ENCODE results near the gene SGPP2. TPM values are rescaled to one million over a fixed set of nuclear protein-coding genes. Genes with fewer than 3 reads are reported as not detected.
A peak's percentile ranks its signal among the peaks of the same experiment; 100 is the strongest.

Gene SGPP2
- total RNA-seq, 1 experiment from 2014 or later = not detected

DNA sequence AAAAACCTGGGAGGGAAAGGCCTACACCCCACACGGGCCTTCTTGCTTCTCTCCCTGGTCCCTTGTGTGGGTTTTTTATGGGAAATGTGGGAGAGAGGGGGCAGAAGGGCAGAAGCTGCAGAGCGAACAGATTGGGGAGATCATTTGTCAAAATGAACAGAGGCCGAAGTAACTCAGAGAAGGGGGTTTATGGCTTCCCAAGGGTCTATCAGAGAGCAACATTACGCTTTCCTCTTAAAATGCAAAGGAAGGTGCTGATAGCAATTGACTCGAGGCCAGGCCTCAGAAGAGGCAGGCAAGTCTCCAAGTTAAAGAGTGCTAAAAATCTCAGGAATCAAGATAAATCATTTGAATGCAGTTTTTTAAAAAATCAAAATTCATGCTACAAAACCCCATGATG lies 101.5 kb downstream of the SGPP2 start:
- no peak for DNase-seq (ENCODE audit: low spot score)

DNA sequence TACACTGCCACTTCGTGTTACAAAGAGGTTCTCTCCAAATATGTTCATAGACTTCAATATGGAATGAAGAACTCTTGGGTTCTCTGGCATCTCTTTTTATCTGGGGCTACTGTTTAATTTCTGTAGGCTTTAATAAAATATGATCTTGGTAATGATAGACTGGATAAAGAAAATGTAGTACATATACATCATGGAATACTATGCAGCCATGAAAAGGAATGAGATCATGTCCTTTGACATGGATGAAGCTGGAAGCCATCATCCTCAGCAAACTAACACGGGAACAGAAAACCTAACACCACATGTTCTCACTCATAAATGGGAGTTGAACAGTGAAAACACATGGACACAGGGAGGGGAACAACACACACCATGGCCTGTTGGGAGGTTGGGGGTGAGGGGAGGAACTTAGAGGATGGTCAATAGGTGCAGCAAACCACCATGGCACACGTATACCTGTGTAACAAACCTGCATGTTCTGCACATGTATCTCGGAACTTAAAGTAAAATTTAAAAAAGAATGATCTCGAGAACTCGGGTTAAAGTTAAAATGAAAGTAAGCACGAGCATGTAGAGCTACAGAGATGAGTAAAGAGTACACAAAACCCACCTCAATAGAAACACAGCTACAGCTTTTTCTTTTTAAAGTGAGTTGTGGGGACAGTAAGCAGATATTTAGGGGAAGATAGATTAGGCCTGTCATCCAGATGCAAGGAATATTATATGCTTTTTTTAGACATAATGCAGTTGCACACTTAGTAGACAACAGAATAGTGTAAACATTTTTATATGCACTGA lies 102.3 kb downstream of the SGPP2 start:
- DNase-seq (ENCODE audit: low spot score) = no peak

DNA sequence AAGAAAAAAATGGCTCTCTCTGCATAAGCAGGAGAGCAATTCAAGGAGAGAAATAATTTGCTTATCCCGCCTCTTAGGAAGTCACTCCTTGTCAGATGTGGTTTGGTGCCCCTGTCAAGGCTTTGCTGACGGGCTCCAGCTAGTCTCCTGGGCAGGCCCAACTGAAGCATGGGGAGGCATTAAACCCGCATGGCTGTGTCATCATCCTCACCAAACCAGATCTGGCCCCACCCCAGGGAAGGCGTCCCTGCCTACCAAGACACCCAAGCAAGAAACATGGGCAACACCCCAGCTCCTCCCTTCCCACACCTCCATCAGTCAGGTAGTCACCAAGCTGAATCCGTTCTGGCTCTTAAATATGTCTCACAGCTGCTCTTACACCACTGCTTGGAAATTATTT lies 108.0 kb downstream of the SGPP2 start:
- DNase-seq (ENCODE audit: low spot score) = no peak

DNA sequence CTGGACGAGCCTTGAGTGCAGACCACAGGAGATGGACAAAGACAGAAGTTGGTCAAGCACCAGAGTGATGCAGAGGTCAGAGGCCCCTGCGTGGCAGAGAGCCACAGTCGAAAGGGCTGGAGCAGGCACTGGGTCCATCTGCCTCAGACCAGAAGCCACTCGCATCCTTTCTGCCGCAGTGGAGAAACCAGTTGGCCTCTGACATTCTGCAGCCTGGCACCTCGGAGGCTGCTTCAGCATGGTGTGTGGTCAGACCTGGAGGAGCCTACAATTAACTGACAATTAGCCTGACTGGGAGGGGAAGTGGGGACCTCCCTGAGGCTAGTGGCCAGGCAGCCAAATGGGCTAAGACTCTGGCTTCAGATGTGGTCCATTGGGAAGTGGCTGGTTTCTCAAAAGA lies 111.1 kb downstream of the SGPP2 start:
- DNase-seq (ENCODE audit: low spot score) = no peak

DNA sequence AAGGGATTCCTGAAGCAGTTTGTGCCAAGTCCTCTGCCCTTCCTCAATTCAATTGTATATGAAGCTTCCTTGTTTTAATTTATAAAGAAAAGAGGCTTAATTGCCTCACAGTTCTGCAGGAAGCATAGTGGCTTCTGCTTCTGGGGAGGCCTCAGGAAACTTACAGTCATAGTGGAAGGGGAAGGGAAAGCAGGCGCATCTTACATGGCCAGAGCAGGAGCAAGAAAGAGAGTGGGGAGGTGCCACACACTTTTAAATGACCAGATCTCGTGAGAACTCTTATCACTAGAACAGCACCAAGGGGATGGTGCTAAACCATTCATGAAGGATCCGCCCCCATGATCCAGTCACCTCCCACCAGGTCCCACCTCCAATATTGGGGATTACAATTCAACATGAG lies 114.2 kb downstream of the SGPP2 start:
- no peak for DNase-seq (ENCODE audit: low spot score)

DNA sequence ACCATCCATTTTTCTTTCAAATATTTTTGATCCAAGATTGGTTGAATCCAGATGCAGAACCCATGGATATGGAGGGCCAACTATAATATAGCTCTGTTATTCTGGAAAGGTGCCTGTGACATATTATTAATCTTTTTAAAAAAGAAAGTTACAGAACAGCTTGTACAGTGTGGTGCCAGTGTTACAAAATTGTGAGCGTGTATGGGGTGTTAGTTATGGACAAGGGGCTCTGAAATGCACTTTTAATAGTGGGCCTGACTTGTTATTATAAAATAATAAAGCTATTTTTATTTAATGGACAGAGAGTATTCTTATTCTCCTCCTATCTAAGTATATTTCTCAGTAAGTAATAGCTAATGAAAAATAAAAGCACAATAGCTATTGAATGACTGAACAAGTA lies 120.3 kb downstream of the SGPP2 start:
- no peak for DNase-seq (ENCODE audit: low spot score)

DNA sequence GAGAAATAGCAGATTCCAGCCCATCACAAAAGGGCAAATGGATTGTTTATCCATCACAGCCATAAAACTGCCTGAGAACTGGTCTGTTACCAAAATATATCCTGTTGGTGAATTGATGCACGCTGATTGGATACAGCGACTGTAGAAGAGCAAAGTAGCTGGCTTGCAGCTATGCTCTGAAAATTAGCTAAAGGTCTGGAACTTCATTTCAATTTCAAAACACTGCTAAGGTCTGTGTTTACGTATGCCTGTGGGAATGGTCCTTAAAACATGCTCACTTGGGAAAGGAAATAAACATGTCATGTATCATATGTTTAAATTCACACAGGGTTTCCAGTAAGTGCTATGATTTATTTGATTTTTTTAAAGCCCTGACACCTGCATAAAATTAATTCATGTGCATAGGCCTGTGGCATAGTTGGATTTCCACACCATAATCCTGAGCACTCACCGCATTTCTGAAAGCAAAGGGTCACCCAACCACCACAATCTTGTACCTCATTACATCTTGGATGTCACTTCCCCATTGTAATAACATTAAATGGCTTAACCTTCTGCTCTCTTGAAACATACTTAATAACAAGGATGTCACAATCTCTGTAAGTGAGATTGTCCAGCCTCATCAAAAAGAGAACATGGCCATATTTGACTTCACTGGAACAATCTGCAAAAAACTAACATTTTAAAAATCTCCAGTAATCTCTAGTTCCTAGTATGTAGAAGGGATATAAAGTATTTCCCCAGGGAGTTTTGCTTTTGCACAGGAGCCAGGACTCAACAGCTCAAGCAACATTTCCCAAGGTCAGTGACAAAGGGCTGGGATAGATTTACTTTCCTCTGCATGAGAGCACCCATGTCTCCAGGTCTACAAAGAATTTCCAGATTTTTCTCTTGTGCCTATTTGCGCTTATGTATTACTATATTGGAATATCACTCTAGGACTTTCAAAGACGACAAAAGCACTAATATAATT lies 121.8 kb downstream of the SGPP2 start:
- DNase-seq (ENCODE audit: low spot score) = no peak

DNA sequence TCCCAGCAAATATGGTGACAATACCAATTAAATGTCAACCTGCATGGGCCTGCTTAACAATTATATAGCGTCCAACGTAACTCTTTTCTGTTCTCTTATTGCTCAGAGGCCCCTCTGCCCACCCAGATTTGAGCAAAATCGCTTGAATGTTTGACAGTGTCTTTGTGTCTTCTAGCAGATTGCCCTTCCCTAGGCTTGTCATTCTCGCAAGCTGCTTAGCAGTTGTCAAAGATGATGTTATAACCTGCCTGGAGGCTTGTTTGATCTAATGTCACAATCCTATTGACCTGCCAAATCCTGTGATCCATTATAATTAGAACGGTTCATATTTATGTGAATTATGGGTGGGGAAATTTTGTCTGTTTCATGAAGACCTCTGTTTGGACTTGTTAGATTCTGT lies 122.7 kb downstream of the SGPP2 start:
- no peak for DNase-seq (ENCODE audit: low spot score)

DNA sequence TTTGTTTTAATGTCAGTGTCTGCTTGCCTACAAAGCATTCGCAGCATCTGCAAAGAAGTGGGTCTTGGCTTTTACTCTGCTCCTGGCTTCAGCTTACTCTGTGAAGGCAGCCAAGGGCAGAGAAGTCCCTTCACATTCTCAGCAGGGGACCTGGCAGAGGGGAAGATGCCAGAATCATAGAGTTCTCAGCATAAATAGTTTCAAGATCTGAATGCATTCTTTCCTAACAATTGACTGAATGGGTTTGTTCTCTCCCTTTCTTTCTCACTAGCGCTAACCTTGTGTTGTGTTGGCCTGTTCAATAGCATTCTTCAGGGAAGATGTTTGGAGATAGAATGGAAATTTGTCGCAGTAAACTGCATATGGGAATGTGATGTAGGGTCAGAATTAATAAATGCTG lies 124.6 kb downstream of the SGPP2 start:
- DNase-seq (ENCODE audit: low spot score) = no peak

DNA sequence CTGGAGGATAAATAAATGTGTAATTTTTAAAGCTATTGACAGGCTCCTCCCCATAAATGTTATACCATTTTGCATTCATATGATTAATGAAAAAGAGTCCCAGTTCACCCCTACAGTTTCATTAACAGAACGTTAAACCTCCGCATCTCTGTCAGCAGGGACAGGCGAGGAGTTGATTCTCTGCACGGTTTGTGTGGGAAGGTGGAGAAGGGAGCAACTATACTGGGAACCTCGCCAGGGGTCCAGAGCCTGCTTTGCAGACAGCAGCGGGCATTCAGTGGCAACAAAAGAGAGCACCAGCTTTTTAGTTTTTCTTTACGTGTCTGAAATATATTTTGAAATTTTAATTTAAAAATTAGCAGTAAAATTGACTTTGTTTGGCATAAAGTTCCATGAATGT lies 130.2 kb downstream of the SGPP2 start:
- no peak for DNase-seq (ENCODE audit: low spot score)

DNA sequence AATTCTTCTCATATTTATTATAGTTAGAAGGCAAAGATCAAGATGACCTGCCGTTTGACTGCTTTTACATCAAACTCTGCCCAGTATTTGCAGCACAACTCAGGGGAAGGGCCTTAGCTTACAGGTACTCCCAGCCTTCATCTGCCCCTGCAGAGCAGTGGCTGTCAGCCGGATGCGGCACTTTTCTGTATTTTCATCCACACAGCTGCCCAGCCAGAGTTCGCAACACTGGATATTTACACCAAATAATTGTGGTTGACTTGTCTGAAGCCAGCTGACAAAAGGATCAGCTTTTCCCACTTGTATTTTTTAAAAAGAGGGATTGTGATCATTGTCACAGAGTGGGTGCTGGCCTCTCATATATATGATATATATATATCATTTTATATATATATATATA lies 136.8 kb downstream of the SGPP2 start:
- no peak for DNase-seq (ENCODE audit: low spot score)

DNA sequence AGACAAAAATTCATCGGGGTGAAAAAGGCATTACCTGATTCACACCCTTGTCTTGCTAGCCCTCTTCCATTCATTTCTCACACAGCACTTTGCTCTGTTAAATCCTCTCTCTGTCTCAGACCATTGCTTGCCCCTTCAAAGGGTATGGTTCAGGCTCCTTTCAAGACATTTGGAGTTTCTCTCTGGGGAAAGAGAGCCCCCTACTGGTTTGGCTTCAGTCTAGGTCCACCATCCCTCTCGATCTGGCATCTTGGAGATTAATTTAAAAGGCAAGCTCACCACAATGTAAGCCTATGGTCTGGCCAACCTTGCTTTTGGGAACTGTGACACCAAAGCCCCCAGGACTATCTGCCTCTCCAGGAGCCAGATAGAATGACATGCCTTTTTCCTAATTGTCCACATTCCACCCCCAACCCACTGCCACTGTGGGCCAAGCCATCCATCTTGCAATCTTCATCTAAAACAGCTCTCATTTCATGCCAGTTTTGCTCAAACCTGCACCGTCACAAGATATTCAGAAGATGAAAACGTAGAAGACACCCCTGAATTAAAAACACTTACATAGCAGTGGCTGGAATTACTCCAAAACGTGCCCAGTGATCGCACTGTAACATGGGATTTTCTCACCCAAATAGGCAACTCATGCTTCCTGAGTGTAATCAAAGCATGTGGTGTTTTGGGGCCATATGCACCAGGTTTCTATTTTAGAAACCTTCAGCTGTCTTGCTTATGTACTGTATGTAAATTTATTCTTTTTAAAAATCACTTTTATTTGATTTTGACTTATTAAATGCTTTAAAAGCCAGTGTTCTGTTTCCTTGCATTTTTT lies 137.7 kb downstream of the SGPP2 start:
- peak; percentile 45 for DNase-seq (ENCODE audit: low spot score)

DNA sequence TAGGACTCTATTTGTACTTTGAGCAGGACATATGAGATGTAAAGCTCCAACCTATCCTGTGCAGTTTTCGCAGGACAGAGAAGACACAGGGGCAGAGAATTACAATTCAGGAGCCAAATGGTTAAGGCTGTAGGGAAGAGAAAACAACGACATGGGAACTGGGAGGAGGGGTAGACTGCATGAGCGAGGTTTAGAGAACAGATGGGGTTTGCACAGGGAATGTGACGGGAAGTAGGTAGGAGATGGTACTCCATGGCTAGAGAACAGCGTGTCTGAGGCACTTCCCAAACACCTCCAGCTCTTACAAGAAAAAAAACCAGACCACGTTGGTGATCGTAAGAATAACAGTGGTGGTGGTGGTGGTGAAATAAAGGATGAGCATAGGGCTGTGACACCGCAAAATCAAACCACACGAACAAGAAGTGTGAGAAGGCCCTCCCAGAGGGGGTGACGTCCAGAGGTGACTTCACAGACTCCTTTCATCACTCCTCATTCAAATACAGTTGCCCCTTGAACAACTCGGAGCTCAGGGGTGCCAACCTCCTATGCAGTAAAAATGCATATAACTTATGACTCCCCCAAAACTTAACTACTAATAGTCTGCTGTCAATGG lies 138.9 kb downstream of the SGPP2 start:
- no peak for DNase-seq (ENCODE audit: low spot score)

DNA sequence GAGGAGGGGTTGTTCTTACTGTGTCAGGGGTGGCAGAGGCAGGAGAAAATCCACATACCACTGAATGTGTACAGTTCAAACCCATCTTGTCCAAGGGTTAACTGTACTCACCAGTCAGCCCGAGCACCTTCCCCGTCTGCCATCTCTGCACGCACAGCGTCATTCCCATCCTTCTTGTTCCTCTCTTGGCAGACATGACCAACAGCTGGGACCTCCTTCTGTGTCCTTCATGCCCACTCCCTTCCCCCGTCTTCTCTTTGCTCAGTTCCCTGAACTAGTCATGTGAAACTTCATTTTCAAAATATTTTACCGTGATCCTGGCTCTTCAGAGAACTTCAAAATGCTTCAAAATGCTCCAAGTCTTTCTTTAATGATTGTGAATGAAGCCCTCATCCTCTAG lies 139.6 kb downstream of the SGPP2 start:
- no peak for DNase-seq (ENCODE audit: low spot score)

DNA sequence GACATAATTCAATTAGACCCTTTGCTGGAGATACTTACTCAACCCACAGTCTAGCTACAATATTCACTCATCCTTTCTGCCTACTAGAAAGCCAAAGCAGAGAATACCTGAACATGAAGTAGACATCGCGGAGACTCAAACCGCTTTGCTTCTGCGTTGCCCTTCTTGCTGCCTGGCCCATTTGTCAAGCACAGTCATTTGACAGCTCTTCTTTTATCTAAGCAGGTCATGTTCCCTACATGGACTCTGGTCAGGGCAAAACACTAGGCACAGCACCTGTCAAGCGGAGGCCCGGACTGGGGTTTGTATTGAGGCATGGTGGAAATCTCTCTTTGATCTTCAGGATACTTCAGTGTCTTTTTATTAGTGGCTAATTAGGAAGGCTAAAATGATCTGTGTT lies 141.9 kb downstream of the SGPP2 start:
- DNase-seq (ENCODE audit: low spot score) = no peak

DNA sequence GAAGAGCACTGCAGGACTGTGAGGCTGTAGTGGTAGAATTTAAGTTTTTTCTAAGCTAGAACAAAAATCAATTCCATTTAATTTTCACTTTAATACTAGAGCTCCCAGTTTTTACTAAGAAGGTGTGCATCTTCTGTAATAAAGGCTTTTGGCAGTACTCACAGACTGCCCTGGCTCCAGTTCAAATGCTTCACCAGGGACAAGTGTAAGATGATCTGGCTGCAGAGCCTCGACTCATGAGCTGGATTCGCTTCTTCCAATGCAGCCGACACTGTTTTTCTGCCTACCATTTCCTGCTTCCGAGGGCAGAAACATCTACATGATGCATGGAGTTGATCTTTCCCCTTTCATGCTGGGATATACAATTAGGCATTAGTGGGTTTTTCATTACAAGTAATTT lies 144.5 kb downstream of the SGPP2 start:
- DNase-seq (ENCODE audit: low spot score) = peak; percentile 14

DNA sequence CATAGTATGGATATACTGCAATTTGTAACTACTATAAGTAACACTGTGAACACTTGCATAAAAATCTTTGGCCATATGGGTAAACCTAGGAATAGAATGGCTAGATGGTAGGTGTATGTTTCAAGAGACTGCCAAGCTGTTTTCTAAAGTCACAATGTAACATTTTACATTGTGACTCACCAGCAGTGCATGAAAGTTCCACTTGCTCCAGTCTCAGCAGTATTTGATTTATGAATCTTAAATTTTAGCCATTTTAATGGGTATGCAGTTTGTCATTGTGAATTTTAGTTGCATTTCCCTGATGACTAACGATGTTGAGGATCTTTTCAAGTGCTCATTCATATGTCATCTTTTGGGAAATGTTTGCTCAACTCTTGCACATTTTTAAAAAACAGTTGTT lies 145.5 kb downstream of the SGPP2 start:
- no peak for DNase-seq (ENCODE audit: low spot score)

DNA sequence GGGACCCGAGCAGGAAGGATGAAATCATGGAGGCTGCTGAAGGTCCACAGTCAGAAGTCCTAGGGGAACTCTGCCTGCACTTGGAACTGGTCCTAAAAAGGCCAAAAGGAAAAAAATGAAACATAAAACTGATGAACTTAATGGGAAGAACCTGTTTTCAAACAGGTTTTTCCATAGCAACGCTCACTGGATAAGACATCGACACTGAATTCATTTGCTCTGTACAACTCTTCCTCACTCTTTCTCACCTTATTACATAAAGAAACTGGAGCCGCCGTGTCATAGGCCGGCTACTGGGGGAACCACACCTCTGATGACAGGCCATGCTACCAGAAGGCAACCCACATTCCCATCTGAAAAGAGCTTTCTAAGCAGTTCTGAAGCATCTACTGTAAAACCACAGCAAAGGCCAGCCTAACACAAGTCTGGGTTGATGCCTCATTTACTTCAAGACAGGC lies 147.9 kb downstream of the SGPP2 start:
- peak; percentile 52 for DNase-seq (ENCODE audit: low spot score)

DNA sequence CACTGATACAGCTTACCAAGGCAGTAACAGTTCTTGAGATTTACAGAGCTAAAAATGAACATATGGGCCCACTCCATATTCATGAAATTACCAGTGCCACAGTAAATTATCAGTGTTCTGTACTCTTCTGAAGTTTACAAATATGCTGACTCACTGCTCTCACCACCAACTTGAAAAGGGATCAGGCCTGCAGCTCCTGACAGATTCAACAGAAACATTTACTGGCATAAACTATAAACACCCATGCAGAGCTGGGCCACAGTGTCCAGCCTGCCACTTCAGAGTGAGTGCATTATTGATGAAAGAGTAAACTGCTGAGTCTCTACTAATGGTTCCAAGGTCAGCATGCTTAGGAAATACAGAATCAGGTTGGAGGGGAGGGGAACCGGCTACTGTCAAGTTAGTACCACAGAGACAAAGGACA lies 148.4 kb downstream of the SGPP2 start:
- DNase-seq (ENCODE audit: low spot score) = peak; percentile 81

DNA sequence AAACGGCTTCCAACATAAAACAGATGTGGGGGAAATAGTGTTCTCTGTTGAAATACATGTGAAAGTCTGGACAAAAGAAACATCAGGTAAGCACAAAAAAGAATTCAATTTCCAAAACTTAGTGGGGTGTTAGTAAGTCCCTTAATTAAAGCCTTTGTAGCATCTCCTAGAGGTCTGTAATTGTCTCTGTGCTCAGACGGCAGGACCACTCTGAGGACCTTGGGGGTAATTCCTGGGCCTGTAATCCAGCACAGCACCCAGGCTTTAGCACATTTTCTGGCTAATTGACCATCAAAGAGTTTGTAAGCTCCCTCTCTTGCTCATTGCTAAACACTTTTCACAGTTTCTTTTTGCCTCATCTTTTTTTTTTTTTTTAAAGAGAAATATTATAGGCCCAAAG lies 151.3 kb downstream of the SGPP2 start:
- DNase-seq (ENCODE audit: low spot score) = no peak
